Amygdala (tissue), 56 donors: Measurements from ENCODE around the gene C12orf57.
"Not testable (repeated sequence)": the region's sequence is repeated elsewhere in the genome, so short reads cannot be mapped to it uniquely, and the experiment has no call there.

Experiments used
- DNase-seq, 56 donors: peaks; one replicate each; lab custom pipeline; 2025; lab: John Stamatoyannopoulos, UW

C12orf57 gene, protein sequence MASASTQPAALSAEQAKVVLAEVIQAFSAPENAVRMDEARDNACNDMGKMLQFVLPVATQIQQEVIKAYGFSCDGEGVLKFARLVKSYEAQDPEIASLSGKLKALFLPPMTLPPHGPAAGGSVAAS

DNA sequence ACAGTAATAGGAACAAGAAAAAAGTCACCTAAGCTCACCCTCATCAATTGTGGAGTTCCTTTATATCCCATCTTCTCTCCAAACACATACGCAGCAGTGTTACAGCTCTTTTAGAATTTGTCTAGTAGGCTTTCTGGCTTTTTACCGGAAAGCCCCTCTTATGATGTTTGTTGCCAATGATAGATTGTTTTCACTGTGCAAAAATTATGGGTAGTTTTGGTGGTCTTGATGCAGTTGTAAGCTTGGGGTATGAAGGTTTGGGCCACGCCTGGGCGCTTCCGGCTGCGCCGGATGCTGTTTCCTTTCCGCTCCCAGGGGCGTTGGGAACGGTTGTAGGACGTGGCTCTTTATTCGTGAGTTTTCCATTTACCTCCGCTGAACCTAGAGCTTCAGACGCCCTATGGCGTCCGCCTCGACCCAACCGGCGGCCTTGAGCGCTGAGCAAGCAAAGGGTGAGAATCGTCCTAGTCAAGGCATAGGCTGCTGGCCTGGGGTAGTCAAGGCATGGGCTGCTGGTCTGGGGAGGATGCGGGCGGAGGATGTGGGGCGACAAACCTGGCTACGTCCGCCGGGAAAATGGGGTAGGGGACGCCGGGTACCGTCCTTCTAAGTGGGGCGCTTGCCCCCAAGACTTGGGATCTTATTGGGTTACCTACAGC, at the start of gene C12orf57, which contains the start of gene RNU7-1:
Gene C12orf57, plus strand, starts transcription at position 301 of the 659 bp plus-strand sequence. Its CDS starts 100 bp downstream, at position 401.
Gene RNU7-1, plus strand, starts transcription at position 95 of the 659 bp plus-strand sequence.
- DNase-seq = peak in 43 of 56 donors; percentile 32 to 96 (median 66)

DNA sequence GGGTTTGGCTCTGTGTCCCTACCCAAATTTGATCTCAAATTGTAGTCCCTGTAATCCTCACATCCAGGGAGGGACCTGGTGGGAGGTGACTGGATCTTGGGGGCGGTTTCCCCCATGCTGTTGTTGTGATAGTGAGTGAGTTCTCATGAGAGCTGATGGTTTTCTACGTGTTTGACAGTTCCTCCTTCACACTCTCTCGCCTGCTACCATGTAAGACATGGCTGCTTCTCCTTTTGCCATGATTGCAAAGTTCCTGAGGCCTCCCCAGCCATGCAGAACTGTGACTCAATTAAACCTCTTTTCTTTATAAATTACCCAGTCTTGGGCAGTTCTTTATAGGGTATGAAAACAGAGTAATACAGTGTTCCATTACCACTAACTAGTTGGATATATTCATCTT, 49.5 kb upstream of the C12orf57 start:
- DNase-seq = no peak

DNA sequence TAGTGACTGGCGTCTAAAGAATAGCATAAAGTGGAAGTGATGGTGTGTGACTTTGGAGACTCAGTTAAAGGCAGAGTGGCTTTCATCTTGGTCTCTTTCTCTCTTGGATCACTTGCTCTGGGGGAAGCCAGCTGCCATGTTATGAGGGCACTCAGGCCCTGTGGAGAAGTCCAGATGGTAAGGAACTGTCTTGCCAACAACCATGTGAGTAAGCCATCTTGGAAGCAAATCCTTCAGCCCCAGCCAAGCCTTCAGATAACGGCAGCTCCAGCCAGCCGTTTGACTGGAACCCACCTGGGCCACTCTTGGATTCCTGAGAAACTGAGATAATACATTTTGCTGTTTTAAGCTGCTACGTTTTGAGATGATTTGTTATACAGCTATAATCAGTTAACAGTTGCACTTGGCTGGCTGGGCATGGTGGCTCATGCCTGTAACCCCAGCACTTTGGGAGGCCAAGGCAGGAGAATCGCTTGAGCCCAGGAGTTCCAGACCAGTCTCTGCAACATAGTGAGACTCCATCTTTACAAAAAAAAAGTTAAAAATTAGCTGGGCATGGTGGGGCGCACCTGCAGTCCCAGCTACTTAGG, 46.9 kb upstream of the C12orf57 start:
- no peak for DNase-seq

DNA sequence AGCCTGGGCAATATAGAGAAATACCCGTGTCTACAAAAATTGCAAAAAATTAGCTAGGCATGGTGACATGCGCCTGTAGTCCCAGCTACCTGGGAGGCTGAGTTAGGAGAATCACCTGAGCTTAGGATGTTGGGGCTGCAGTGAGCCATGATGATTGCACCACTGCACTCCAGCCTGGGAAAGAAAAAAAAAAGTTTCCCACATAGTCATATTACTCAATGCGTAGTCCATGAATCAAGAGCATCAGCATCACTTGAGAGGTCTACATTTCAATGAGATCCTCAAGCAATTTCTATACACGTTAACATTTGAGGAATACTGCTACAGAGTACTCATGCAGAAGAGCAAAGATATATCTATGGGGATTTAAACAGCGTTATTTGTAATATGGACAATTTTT, 44.4 kb upstream of the C12orf57 start:
- no peak for DNase-seq

DNA sequence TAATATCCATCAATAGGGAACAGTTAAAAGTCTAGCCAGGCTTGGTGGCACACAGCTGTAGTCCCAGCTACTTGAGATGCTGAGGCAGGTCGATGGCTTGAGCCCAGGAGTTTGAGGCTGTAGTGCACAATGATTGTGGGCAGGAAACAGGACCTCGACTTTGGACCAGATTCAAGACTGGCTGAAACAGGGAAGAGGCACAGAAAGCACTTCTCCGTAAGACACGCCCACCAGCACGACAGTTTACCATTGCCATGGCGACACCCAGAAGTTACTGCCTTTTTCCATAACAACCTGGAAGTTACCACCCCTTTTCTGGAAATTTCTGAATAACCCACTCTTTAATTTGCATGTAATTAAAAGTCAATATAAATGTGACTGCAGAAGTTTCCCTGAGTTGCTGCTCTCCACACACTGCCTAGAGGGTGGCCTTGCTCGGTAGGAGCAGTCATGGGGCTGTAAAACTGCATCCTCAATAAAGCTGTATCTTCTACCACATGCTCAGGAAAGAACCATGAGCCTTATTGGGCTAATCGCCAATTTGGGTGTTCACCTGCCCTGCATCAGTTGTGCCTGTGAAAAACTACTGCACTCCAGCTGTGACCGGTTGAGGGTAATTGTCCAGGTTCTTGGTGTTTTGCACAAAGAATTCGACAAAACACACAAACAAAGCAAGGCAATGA, 43.8 kb upstream of the C12orf57 start:
- peak in 41 of 56 donors; percentile 10 to 84 (median 41) for DNase-seq

DNA sequence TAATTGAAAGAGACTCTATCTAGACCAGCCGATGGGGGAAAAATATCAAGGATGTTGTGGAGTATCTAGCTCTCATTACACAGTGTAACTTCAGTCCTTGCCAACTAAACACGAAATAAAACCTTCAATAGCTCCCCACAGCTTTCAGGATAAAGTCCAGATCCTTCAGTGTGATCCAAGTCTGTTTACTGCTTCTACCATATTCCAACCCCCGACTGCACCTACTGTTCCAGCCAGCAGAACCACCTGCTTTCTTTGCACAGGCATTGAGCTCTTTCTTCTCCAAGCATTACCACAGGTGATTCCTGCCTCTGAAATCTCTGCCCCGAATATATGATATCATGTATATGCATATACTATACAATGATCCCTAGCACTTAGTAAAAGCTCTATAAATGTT, 41.4 kb upstream of the C12orf57 start:
- DNase-seq = no peak

DNA sequence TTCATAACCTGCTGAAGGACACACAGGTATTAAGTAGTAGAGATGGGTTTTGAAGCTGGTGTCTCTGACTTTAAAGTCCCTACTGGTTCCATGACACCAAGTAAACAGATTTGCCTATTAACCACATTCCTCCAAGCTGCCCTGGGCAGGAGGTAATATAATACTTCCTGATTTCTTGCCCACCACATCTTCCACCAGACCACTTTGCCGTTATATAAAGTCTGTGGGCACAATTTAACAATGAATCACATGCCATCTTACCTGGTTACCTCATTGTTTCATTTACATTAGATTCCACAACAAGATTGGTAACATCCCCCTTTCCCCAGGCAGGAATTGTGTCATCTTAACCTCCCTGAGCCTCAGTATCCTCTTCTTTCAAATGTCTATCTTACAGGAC, 40.1 kb upstream of the C12orf57 start:
- DNase-seq = no peak

DNA sequence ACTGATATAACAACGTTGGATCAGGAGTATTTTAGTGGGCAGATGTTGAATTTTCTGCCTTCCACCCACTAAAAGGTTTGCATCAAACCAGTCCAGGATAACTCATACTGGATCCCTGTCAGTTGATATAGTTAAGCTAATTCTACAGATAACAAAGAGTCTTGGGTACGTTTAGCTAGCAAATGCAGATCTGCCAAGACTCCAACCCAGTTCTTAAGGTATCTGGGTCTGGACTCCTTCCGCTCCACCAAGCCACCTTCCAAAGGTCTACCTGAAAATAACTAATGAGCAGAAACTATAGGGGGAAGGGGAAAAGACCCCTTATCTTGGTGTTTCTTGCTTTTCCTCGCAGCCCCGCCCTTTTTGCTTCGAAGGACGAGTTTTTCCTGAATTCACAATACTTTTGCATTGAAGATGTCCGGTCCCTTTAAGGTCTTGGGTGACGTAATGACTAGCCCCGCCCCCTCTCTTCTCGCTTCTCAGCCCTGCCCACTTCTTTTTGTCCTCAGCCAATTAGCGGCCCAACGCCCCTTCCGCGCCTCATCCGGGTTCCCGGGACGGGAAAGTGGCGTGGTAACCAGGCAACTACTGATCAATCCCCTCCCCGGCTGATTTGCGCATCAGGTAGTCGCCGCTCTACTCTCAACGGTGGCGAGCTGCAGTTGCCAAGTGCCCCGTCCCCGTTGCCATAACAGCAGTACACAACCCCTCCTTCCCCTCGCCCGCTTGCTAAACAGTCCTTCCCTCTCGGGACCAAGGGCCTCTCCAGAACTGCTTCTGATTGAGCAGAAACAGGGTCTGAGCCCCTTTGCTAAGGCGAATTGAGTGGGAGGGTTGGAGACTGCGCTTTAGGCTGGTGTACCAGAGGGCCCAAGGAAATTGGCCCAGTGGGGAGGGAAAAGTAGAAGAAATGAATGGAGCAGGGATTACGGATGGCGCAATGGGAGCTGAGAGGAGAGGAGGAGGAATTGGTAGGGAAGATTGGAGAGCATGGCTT, 39.2 kb upstream of the C12orf57 start, which contains the start of gene LRRC23:
Gene LRRC23, plus strand, starts transcription at position 543 of the 997 bp plus-strand sequence. CDS start 812 bp downstream, outside the sequence.
- peak; percentile 86 to 99 (median 95) for DNase-seq

DNA sequence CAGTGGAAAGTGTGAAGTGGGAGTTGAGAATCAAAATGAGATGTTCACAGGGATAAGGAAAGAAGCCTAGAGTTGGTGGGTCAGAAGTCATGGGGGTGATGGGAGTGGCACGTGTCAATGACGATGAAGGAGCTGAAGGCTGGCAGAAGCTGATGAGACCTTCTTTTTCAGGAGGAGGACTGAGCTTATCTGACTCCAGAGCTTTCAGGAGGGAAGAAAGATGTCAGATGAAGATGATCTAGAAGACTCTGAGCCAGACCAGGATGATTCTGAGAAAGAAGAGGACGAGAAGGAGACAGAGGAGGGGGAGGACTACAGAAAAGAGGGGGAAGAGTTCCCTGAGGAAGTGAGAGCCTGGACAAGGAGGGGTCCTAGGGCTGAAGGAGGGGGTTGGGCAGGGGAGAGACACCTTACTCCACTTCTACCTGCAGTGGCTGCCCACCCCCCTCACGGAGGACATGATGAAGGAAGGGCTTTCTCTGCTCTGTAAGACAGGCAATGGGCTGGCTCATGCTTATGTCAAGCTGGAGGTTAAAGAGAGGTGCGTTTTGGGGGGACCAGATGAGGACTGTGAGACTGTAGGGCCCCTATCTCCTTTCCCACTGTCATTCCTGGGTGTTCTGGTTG, 38.3 kb upstream of the C12orf57 start:
- no peak for DNase-seq

DNA sequence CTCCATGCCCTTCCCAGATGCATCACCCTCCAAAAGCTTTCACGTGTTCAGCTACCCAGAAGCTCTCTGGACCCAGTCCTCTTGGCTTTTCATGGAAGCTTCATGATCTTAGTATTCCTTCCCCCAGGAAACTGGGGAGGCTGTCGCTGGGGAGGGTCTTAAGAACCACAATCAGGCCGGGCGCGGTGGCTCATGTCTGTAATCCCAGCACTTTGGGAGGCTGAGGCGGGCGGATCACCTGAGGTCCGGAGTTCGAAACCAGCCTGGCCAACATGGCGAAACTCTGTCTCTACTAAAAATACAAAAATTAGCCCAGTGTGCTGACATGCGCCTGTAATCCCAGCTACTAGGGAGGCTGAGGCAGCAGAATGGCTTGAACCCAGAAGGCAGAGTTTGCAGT, 35.7 kb upstream of the C12orf57 start:
- DNase-seq = not testable (repeated sequence)

DNA sequence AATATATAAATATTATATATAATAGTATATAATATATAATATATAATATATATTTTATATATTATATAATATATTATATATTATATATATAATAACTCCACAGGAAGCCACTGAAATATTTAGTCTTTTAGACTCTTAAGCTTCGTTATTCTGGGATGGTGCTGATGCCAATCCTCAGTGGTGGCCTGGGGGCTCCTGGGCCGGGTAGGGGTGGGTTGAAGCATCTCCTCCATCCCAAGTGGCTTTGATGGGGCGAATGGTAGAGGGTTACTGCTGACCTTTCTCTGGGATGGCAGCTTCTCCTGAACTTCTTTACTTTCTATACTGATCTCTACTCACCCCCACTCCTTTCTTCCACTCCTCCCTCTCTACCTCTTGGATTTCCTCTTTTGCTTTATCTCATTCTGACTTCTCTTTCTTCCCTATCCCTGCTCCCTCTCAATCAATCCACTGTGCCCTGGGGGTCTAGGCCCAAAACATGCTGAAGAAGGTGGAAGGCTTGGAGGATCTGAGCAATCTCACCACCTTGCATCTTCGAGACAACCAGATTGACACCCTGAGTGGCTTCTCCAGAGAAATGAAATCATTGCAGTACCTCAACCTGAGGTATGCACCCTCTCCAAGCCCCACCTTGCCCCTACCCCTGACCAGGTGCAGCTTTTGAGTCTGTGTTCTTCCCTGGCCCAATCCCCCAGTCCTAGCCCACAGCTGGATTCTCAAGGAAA, 34.2 kb upstream of the C12orf57 start:
- DNase-seq = no peak

DNA sequence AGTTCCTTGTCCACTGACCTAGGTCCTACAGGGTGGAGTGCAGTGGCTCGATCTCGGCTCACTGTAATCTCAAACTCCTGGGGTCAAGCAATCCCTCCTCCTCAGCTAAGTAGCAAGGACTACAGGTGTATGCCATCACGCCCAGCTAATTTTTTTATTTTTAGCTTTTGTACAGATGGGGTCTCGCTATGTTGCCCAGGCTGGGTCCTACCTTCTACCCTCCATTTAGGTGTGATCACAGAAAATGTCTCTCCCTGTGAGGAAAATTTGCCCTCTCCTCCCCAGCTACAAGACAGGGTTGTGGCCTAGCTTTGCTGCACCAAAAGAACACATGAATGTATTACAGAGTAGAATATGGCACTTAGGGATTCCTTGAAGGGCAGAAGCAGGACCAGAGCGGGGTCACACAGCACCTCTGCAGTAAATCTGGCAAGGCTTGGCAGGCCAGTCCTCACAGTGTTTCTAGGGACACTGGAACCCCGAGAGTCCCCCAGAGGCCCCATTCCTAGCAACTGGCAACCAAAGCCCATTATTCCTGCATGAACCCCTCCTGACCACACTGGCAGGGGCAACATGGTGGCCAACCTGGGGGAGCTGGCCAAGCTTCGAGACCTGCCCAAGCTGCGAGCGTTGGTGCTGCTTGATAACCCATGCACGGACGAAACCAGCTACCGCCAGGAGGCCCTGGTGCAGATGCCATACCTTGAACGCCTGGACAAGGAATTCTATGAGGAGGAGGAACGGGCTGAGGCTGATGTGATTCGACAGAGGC, 31.5 kb upstream of the C12orf57 start:
- no peak for DNase-seq

DNA sequence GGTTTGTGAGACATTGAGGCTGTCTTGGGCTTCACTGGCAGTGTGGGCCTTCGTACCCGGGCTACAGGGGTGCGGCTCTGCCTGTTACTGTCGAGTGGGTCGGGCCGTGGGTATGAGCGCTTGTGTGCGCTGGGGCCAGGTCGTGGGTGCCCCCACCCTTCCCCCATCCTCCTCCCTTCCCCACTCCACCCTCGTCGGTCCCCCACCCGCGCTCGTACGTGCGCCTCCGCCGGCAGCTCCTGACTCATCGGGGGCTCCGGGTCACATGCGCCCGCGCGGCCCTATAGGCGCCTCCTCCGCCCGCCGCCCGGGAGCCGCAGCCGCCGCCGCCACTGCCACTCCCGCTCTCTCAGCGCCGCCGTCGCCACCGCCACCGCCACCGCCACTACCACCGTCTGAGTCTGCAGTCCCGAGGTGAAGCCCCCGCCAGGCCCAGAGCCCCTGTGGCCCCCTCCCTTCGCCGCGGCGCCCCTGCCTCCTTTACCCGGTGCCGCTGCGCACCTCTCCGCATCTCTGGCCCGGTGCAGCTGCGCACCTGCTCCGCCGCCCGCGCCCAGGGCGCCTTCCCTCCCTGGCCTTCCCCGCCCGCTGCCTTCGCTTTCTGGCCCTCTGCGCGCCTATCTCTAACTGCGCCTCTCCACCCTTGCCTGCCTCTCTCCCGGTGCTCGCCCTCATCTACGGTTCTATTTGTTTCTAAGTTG, 29.4 kb upstream of the C12orf57 start, which contains the start of gene ENO2:
Gene ENO2, plus strand, starts transcription at position 335 of the 701 bp plus-strand sequence. CDS start 1,253 bp downstream, outside the sequence.
- DNase-seq = peak in 50 of 56 donors; percentile 23 to 87 (median 70)

DNA sequence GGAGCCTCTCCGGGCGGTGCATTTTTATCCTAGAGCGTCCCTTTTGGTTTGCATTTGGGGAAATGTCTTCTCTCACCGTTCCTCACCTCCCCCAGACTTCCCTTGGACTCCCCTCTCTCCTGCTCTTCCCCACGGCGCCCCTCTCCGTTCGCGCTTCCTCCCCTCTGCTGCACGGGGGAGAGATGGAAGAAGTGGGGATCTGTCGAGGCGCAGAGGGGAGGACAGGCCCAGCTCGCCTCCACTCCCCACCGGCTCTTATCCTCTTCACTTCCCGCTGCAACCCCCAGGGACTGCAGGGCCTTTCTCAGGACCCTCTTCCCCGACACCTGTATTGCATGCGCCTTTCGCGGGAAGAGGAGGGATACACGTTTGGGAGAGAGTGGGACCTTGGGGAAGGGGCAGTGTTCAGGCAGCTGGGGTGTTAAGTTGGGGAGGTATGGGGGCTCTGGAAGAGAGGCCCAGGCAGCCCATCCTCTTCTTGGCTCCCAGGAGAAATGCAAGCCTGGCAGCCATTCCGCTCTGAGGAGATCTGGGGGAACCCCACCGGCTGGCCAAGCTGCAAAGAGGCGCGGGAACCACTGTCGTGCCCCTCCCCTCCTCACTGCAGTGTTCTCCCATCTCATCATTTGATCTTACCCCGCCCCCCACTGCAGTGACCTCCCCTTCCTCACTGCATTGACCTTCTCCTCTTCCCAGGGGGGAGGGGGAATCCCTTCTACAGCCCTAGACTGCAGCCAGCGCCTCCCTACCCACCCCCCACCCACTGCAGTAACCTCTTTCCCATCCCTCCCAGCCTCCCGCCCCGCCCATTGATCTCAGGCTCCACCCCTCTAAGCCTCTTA, 28.7 kb upstream of the C12orf57 start:
- peak in 6 of 56 donors; percentile 22 to 74 (median 35) for DNase-seq

DNA sequence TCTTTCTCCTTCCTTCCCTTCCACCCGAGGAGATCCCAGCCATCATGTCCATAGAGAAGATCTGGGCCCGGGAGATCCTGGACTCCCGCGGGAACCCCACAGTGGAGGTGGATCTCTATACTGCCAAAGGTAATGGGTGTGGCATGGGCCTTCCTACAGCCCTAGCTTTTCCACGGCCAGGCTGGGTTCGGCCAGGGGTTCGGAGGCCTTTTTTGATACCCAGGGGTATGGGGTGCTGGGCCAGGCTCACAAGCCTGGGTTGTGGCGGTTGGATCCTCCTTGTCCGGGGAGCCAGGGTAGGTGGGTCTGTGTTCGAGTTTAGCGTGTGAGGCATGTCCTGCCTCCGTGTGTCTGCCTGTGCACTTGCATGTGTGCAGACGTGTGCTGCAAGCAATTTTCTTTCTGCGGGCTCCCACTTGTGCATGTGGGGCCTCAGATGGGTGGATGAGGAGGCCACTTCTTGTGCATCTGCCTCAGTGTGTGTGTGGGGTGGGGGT, 28.0 kb upstream of the C12orf57 start:
- no peak for DNase-seq
